ENCODE data around the gene TBC1D22A. TPM values are rescaled to one million over a fixed set of nuclear protein-coding genes. Genes with fewer than 3 reads are reported as not detected.

Gene TBC1D22A
- total and polyA plus RNA-seq, 8 donors = 14.4 to 33.5 (median 15.7) TPM

DNA sequence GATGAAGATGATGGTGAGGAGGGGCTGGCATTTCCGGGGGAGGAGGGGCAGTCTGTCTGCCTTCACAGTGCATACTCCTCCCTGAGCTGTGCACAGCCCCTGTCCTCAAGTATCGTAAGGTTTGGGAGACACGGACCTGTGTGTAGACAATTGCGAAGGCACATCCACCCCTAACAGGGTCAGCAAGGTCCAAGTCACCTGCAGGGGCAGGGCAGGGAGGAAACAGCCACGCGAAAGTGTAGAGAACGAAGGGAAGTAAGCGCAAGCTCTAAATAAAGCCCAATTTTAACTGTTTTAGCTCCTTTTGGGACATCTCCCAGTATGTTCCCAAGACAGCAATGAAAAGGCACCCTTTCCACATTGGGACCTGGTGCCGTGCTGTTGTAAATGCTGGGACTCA lies 448.2 kb downstream of the TBC1D22A start:
- ATAC-seq (no peak), DNase-seq (no peak)
- no peak overlapping the region for H3K27ac ChIP-seq
- no peaks in the 10 kb centered on the region for H3K36me3 ChIP-seq
- peaks cover 0 to 7% of the 10 kb centered on the region in 2 donors for H3K27me3 ChIP-seq
- H3K9me3 ChIP-seq = no peaks in the 10 kb centered on the region
- no peaks in the 10 kb centered on the region for H3K4me1 ChIP-seq
- H3K4me3 ChIP-seq = no peak overlapping the region
- TF ChIP-seq, protein P1, sequence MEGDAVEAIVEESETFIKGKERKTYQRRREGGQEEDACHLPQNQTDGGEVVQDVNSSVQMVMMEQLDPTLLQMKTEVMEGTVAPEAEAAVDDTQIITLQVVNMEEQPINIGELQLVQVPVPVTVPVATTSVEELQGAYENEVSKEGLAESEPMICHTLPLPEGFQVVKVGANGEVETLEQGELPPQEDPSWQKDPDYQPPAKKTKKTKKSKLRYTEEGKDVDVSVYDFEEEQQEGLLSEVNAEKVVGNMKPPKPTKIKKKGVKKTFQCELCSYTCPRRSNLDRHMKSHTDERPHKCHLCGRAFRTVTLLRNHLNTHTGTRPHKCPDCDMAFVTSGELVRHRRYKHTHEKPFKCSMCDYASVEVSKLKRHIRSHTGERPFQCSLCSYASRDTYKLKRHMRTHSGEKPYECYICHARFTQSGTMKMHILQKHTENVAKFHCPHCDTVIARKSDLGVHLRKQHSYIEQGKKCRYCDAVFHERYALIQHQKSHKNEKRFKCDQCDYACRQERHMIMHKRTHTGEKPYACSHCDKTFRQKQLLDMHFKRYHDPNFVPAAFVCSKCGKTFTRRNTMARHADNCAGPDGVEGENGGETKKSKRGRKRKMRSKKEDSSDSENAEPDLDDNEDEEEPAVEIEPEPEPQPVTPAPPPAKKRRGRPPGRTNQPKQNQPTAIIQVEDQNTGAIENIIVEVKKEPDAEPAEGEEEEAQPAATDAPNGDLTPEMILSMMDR (IDR thresholded peaks at IDR 0.05) = no peak
- intact Hi-C loops (cut with DNase I) = no loop called here

DNA sequence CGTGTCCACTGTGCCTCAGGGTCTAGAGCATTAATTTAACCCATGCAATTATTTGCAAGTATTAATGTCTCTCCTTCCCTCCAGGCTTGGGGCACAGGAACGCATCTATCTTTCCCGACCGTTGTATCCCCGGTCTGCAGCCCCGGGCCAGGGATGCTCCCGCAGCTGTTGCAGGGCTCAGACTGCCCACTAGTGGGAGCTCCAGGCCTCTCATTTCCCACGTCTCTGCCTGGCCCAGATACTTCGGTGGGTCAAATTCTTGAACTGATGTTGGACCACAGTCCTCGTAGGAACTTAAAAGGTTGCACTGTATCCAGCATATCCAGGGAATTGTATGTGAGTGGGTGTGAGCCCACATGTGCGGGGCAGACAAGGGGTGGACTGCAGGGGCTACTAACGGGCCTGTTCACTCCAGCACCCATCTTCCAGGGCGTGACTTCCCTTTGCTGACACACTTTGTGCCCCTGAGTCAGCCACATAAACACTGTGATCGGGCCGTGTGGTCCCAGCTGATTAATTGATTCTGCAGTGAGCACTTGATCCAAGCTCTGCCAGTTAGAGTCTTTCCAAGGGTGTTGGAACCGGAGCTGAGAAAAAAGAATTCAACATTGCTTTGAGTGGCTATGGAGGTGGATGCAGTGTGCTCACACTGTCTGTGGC lies 451.3 kb downstream of the TBC1D22A start:
- ATAC-seq (peak; percentile 82), DNase-seq (peak in 1 of 4 donors; percentile 28)
- Histone ChIP-seq H3K9me3 (no peaks in the 10 kb centered on the region), H3K27ac (no peak overlapping the region), H3K27me3 (no peaks in the 10 kb centered on the region), H3K4me1 (no peaks in the 10 kb centered on the region), H3K36me3 (no peaks in the 10 kb centered on the region), H3K4me3 (no peak overlapping the region)
- TF ChIP-seq, protein P1 (IDR thresholded peaks at IDR 0.05) = peak; percentile 67 to 73
- intact Hi-C loops (cut with DNase I) = no loop called here

- TF ChIP-seq, protein P1 (IDR thresholded peaks at IDR 0.05) = no peak
- H3K4me3 ChIP-seq = no peak overlapping the region
- H3K27ac ChIP-seq = no peak overlapping the region
- H3K36me3 ChIP-seq = no peaks in the 10 kb centered on the region
- H3K9me3 ChIP-seq = no peaks in the 10 kb centered on the region
- intact Hi-C loops (cut with DNase I) = no loop called here
- ATAC-seq (no peak), DNase-seq (no peak)
- no peaks in the 10 kb centered on the region for H3K27me3 ChIP-seq
- H3K4me1 ChIP-seq = no peaks in the 10 kb centered on the region
Measured at GRCh38 chr22:47215851-47216250, 453.4 kb downstream of the TBC1D22A start.

- TF ChIP-seq, protein P1 (IDR thresholded peaks at IDR 0.05) = no peak
- Histone ChIP-seq H3K9me3 (no peaks in the 10 kb centered on the region), H3K4me1 (no peaks in the 10 kb centered on the region), H3K27me3 (no peaks in the 10 kb centered on the region), H3K27ac (no peak overlapping the region), H3K36me3 (no peaks in the 10 kb centered on the region), H3K4me3 (no peak overlapping the region)
- ATAC-seq (no peak), DNase-seq (peak in 1 of 4 donors; percentile 9)
- intact Hi-C loops (cut with DNase I) = no loop called here
Measured at GRCh38 chr22:47218671-47219070, 456.2 kb downstream of the TBC1D22A start.

DNA sequence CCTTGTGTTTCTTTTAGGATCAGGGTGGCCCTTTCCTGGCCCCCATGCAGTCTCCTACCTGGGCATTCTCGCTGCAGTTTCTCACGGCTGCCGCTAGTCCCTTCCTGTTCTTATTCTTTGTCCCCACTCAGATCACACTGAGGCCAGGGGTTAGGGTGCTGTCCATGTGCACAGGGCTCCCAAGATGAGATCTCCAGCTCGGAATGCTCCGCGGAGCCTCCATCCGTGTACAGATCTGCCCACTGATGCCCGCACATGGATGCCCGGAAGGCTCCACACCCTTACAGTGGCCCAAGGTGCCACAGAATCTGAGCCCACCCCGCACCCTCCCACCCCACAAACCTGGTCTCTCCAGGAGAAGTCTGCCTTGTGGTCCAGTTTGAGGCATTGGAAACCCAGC lies 457.3 kb downstream of the TBC1D22A start:
- intact Hi-C loops (cut with DNase I) = no loop called here
- Histone ChIP-seq H3K36me3 (no peaks in the 10 kb centered on the region), H3K9me3 (no peaks in the 10 kb centered on the region), H3K27me3 (no peaks in the 10 kb centered on the region), H3K4me1 (no peaks in the 10 kb centered on the region), H3K27ac (no peak overlapping the region), H3K4me3 (no peak overlapping the region)
- TF ChIP-seq, protein P1 (IDR thresholded peaks at IDR 0.05) = no peak
- no peak for DNase-seq
- ATAC-seq = no peak

Measured in left lung (tissue), 10 donors.